ENCODE data around the gene SLC24A4. TPM values are rescaled to one million over a fixed set of nuclear protein-coding genes. Genes with fewer than 3 reads are reported as not detected.

The SLC24A4 gene
- total RNA-seq, 1 donor from 2014 or later: 0.82 TPM

- TF ChIP-seq, protein P1, sequence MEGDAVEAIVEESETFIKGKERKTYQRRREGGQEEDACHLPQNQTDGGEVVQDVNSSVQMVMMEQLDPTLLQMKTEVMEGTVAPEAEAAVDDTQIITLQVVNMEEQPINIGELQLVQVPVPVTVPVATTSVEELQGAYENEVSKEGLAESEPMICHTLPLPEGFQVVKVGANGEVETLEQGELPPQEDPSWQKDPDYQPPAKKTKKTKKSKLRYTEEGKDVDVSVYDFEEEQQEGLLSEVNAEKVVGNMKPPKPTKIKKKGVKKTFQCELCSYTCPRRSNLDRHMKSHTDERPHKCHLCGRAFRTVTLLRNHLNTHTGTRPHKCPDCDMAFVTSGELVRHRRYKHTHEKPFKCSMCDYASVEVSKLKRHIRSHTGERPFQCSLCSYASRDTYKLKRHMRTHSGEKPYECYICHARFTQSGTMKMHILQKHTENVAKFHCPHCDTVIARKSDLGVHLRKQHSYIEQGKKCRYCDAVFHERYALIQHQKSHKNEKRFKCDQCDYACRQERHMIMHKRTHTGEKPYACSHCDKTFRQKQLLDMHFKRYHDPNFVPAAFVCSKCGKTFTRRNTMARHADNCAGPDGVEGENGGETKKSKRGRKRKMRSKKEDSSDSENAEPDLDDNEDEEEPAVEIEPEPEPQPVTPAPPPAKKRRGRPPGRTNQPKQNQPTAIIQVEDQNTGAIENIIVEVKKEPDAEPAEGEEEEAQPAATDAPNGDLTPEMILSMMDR (conservative IDR thresholded peaks at IDR 0.05): no peak
- no peaks in the 10 kb centered on the region for H3K27me3 Mint-ChIP-seq
- no peak overlapping the region for H3K27ac Mint-ChIP-seq
- H3K36me3 Mint-ChIP-seq: peaks cover 3% of the 10 kb centered on the region
- peaks cover 4% of the 10 kb centered on the region for H3K4me1 Mint-ChIP-seq (ENCODE audit: unreplicated experiment)
- no peak overlapping the region for H3K4me3 Mint-ChIP-seq
- no peaks in the 10 kb centered on the region for H3K9me3 Mint-ChIP-seq
- DNase-seq (ENCODE audit: extremely low spot score, unreplicated experiment): no peak
Observed at GRCh38 chr14:92443167-92443566, 120.2 kb downstream of the SLC24A4 start.

DNA sequence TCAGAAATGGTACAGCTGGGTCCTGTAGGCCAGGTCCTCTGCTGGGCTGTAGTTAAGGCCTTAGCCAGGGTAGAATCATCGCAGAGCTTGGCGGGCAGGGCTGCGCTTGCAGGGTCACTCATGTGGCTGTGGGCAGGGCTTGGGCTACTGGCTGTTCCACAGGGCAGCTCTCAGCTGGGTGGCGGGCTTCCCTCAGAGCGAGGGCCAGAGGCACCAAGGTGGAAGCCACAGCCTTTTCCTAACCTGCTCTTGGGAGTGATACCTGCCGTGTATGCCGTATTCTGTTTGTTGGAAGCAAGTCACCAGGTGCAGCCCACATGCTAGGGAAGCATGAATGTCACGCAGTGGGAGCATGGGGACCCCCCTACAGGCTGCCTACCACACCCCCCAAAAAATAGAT lies 120.8 kb downstream of the SLC24A4 start:
- peaks cover 3% of the 10 kb centered on the region for H3K36me3 Mint-ChIP-seq
- H3K27me3 Mint-ChIP-seq: no peaks in the 10 kb centered on the region
- no peak overlapping the region for H3K4me3 Mint-ChIP-seq
- TF ChIP-seq, protein P1 (conservative IDR thresholded peaks at IDR 0.05): no peak
- no peaks in the 10 kb centered on the region for H3K9me3 Mint-ChIP-seq
- DNase-seq (ENCODE audit: extremely low spot score, unreplicated experiment): no peak
- H3K27ac Mint-ChIP-seq: no peak overlapping the region
- peaks cover 4% of the 10 kb centered on the region for H3K4me1 Mint-ChIP-seq (ENCODE audit: unreplicated experiment)

DNA sequence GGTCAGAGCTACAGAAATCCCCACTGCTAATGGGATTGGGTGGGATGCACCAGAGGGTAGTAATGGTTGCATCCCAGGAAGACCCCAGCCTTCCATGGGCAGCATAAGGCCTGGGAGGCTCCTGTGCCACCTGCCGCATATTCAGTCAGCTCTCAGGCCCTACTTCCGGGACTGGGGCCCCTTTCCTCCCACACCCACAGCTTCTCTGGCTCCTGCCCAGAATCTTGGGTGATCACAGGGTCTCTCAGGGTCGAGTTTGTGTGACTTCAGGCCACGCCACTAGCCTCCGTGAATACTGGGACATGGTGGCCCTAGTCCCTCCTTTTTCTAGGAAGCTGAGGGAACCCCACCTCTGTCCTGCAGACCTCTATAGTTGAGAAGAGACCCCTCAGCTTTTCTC lies 123.8 kb downstream of the SLC24A4 start:
- H3K9me3 Mint-ChIP-seq: no peaks in the 10 kb centered on the region
- no peak overlapping the region for H3K4me3 Mint-ChIP-seq
- no peak for DNase-seq (ENCODE audit: extremely low spot score, unreplicated experiment)
- H3K27ac Mint-ChIP-seq: no peak overlapping the region
- peaks cover 3% of the 10 kb centered on the region for H3K36me3 Mint-ChIP-seq
- no peaks in the 10 kb centered on the region for H3K27me3 Mint-ChIP-seq
- TF ChIP-seq, protein P1 (conservative IDR thresholded peaks at IDR 0.05): no peak
- peaks cover 7% of the 10 kb centered on the region for H3K4me1 Mint-ChIP-seq (ENCODE audit: unreplicated experiment)

- no peak overlapping the region for H3K27ac Mint-ChIP-seq
- H3K36me3 Mint-ChIP-seq: peaks cover 3% of the 10 kb centered on the region
- TF ChIP-seq, protein P1 (conservative IDR thresholded peaks at IDR 0.05): no peak
- no peak for DNase-seq (ENCODE audit: extremely low spot score, unreplicated experiment)
- peaks cover 10% of the 10 kb centered on the region for H3K4me1 Mint-ChIP-seq (ENCODE audit: unreplicated experiment)
- peaks cover 2% of the 10 kb centered on the region for H3K27me3 Mint-ChIP-seq
- no peaks in the 10 kb centered on the region for H3K9me3 Mint-ChIP-seq
- no peak overlapping the region for H3K4me3 Mint-ChIP-seq
Observed at GRCh38 chr14:92447416-92448197, 124.6 kb downstream of the SLC24A4 start.

GRCh38 chr14:92448786-92449185 lies 125.8 kb downstream of the SLC24A4 start:
- Mint-ChIP-seq H3K4me3 (no peak overlapping the region), H3K4me1 (ENCODE audit: unreplicated experiment) (peaks cover 10% of the 10 kb centered on the region), H3K36me3 (peaks cover 3% of the 10 kb centered on the region), H3K27ac (no peak overlapping the region), H3K27me3 (peaks cover 4% of the 10 kb centered on the region), H3K9me3 (no peaks in the 10 kb centered on the region)
- TF ChIP-seq, protein P1 (conservative IDR thresholded peaks at IDR 0.05): no peak
- DNase-seq (ENCODE audit: extremely low spot score, unreplicated experiment): no peak
